CD4-positive, alpha-beta T cell treated with Interleukin-2 at 100 ng/mL for 4 hours (primary cell): ENCODE data around the gene MYO5B.
"Not testable (repeated sequence)": the region's sequence is repeated elsewhere in the genome, so short reads cannot be mapped to it uniquely, and the experiment has no call there.

Source experiments
- DNase-seq: peaks from one replicate; pipeline ENCODE4 v3.0.0-alpha.2; 2020; ENCODE audit warnings: low spot score

MYO5B gene

DNA sequence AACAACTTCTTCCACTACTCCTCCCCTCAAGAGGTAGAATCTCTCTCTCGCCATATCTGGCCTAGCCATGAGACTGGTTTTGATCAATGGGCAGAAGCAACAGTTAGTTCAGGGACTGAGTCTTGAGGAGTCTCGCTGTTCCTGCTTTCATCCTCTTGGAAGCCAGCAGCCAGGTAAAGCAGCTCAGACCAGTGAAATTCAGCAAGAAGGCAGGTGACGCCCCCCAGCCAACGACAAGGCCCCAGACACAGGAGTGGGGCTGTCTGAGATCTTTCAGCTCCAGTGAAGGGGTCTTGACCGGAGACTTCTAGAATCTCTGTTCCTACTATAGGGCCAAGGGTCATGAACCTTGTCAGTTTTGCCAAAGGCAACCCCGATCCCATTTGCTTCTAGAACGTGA is 341.9 kb downstream of the MYO5B start:
- DNase-seq, result no peak

DNA sequence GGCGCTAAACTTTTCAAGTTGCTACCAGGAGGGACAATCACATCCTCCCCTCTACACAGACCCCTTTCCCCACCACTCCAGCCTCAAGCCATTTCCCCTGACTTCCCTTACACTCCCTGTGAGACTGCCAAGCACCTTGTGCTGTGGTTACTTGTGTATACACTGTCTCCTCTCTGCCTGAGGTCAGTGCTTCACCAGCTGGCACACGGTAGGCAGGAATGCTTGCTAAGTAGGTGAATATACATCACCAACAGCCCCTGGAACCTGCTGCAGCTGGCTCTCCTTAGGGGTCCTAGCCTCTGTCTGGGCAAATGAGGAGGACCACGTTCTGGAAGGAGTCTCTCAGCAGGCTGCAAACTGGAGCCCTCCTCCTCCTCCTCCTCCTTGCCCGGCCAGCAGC is 343.3 kb downstream of the MYO5B start:
- no peak for DNase-seq

DNA sequence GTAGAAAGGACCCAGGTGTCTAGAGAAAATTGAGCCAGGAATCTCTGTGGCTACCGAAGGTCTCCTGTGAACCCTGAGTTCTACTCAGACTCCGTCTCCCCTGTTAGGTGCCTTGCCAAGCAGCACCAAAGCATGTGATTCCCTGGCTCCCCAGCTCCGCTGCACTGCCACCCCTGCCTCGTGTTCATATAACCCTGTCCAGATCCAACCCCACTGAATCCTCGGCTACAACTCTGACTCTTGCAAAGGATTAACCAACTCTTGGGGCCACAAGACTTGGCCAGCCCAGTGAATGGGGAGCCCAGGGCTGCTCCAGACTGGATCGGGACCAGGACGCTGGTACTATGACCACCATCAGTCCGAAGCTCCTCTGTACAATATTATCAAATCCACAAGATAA is 344.3 kb downstream of the MYO5B start:
- no peak for DNase-seq

DNA sequence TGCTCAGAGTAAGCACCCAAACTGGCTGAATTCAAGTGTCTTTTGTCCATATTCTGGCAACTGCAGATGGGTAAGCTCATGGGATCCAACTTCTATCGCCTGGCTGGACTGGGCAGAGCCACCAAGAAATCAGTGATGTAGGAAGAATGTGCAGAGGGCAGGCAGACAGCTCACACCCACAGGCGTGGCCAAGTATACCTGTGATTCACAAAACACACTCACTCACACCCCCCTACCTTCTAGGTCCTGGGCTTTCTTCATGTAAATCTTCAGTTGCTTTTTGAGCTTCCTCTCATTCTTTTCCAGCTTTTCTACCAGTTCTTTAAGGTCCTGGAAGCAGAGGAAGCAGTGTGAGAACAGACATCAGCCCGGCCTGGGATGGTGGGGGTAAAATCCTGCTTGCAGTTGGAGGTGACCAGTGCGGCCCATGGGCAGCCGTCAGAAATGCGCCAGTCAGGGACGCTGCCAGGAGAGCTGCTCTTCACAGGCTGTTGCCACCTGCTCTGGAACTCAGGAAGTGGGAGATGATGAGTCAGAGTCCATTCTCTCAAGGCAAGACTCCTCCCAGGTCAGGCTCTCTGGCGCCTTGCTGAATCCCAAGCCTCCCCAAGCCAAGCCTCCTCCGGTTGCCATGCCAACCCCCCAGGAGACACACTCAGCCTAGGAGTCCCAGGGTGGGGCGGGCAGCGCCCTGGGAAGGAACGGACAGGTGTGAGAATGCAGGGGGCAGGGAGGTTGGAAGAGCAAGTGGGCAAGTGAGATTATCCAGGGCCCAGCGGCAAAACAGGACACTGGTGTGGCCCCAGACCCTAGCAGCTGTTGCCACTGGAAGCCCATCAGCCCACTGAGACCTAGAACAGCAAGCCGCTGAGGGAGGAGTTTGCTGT is 345.4 kb downstream of the MYO5B start:
- no peak for DNase-seq

DNA sequence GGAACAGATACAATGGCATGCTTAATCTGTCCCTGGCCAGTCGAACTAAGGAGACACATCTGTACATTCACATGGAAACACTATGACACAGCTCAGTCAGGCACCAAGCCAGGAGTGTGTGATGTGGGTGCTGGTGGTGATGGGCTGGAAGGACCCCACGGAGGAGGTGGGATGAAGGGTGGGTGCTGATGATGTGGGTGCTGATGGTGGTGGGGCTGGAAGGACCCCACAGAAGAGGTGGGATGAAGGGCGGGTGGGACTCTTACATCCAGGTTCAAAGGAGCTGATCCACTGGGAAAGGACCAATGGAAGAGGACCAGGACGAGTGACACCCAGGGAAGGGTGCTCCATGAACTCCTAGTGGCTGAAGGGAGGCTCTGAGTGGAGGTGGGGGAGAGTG is 346.8 kb downstream of the MYO5B start:
- DNase-seq, result no peak

DNA sequence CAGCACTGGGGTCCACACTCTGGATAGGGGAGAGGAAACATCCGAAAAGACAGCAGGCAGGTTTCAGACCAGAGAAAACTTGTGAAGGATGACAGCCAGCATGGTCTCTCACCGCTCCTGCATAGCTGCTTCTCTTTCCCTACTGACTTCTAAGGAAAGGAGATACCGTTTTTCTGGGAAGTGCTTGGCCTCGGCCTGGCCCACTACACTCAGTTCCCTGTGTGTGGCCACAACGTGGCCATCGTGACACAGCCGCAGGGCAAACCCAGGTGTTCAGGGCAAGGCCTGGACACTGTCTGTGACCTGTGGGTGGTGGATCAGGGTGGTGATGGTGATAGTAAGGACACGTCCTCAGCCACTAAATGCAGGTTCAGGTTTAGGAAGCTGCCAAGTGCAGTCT is 347.4 kb downstream of the MYO5B start:
- DNase-seq, result no peak

DNA sequence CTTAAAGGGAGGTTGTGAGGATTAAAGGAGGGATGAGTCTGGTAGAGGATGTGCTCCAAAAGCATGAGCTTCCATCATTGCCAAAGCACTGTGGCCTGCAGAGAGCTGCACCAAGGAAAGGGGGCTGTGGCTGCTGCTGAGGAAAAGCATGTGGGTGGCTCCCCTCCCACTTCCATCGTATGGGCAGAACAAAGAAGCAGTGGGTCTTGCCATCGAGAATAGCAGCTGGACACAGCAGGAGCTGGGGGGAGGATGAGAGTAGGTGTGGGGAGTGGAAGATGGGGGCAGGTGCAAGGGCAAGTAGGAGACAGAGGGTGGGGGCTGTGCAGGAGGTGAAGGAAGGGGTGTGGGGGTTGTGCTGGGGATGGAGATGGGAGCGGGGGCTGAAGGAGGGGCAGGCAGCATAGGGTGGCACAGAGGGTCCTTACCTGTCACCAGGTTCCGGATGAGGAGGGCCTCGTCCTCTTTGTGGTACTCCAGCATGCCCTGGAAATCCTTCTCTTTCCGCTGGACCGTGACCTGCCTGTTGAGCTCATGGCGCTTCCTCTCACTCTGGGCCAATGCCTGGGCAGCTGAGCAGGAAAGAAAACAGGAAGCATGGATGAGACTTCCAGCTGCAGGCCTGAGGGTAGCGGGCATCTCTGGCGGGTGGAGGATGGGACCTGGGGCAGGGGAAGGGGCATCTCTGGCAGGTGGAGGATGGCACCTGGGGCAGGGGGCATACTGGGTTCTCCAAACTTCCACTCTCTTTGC is 348.1 kb downstream of the MYO5B start:
- DNase-seq, result no peak

DNA sequence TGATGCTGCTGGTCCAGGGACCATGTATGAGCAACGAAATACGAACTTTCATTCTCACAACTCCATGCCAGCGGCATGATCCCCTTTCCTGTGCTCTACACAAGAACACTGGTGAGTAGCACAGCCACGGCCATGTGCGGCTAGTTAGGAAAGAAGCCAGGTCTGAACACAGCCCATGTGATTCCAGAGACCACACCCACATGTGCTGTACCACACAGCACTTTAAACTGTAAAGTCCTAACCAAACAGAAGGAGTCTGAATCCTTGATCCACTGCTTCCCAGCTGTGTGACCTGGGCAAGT is 348.6 kb downstream of the MYO5B start:
- DNase-seq, result no peak

DNA sequence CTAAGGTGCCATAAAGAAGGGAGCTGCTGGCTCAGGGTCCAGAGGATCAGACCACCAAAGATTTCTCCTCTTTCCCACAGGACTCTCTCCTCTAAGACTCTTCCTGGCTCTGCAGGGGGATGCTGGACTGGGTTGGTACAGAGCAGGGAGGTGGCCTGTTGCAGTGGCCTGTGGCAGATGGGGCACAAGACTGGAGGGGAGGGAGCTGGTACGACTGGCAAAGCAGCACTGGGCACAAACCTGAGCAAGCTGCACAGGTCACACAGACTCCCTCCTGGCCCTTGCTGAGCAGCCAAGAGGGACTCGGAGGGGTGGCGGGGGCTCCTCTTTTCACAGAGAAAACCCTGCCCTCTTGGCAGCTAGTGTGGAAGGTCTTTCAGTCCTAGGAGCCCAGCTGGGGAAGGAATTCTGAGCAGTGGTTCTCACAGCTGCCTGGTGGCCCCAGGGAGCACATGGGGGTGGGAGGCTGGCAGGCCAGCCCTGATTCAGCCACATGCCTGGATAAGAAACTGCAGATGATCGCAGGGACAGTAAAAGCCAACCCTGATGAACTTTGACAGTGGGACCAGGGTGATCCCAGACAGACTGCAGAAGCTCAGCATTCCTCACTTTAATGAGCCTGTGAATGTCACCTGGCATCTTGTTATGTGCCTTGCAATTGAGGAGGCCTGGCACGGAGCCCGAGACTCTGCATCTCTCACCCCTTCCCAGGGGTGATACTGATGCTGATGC is 349.2 kb downstream of the MYO5B start:
- DNase-seq, result no peak

DNA sequence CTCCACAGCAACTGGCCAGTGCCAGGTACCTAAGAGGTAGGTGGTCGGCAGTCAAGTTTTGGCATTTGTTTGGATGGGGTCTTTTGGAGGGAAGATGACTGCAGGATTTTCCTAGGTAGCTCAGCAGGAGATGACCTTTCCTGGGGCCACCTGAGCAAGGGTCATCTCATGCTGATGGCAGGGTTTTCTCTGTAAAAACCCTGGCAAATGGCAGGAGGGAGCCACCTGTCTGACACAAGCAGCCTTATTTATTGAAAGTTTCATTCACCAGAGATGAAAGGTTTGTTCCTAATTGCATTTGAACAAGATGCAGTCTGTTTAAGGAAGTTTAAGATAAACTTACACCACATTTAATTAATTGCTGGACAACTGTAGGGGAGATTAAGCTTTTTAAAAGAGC is 350.0 kb downstream of the MYO5B start:
- no peak for DNase-seq

DNA sequence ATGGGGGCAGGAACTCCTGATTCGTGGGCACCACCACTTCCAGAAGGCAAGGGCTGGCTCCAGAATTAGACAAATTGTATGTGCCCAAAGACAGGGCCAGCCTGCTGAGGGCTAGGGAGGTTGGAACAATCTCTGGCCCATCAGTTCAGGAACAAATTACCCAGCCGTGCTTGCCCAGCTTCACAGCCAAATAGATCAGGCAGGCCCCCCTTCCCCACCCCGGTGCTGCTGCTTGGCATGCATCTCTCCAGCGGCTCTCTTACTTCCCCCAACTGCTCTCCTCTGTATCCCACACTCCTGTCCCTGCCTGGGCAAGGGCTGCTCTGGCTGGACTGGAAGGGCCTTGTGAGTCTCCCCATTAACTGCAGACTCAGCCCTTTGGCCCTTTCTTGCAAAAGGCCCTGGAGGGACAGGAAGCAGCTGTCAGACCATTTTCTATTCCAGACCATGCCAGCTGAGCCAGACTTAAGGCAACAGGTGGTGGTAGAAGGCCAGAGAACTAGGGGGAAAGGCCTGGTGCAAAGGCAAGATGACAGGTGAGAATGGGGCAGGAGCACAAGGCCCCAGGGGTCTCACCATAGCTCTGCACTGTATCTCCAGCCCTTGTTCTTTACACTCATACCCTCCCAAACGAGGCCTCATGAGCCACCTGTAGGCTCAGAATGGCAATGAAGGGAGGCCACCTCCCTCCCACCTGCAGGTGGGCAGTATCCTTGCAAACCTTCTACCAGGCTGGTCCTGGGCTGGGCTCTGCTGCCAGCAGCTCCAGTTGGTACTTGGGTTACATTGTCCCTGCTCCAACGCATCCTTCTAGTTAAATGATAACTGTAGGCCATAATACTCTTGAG is 350.9 kb downstream of the MYO5B start:
- DNase-seq, result no peak

DNA sequence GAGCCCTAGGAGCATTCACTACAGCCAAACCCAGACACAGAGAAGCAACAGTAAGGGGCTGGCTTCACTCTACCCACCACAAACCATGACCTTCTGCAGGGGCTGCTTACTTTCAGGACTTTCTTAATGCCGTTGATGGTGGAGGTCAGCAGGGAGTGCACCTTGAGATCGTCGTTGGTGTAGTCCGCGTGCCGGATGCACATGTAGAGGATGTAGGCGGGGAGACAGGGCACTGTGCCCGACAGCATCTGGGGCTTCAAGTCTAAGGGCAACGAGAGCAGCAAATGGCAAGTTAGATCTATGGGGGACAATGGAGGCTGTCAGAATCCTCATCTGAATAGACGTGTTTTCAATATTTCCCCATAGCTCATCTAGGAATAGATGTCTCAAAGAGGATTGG is 351.8 kb downstream of the MYO5B start:
- DNase-seq, result no peak

DNA sequence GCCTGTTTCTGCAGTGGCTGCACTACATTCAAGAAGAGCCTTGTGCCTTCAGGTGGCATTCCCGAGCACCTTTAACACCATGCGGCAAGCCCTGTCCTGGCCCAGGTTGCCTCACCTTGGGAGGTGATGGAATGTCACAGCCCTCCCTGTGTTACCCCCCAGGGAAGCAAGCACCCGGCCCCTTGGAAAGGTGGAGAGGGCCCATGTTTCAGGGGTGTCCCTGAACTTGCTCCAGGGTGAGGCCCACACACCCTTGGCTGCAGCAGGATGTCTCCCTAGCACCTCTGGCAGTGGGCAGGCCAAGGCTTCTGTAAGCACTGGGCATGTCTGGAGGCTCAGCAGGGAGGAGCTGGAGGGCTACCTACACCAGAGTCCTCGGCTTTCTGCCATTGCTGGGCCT is 352.3 kb downstream of the MYO5B start:
- DNase-seq, result no peak

DNA sequence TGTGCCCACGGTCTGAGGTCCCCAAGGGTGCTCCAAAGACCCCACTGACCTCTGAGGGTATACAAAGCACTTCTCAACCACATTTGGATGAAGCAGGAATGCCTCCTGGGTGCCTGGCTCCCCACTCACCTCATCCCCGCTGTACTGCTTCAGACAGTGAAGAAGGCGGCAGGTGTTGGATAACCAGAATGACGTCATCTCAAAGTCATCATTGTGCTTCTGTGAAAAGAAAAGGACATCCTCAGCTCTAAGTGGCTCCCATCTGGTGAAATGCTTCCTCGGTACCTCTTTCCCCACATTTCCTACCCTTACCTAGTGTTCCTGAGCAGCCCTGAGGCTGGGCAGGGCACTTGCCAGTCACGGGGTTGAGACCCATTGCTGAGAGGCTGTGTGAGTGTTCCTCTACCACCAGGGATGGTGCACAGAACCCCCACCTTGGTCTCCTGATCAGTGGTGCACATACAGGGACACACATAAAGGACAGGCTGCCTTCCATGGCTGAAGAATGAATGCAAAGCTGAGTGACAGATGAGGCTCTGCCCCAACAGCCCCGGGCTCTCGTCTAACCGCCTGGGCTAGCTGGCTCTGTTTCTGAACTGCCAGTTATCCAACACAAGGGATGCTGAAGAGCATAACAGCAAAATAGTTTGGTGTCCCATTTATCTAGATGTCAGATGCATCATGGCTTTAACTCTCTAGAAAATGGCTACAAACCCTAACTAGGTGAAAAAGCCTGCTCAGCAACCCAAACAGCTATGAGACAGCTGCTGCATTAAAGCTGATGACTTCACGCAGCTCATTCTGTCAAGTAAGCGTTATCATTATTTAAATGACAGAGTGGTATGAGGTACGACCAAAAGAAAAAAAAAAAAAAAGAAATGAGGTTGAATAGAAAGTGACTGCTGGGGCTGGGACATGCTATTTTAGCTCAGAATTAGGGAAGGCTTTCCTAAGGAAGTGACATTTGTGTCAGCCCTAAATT is 353.4 kb downstream of the MYO5B start:
- DNase-seq, result no peak

DNA sequence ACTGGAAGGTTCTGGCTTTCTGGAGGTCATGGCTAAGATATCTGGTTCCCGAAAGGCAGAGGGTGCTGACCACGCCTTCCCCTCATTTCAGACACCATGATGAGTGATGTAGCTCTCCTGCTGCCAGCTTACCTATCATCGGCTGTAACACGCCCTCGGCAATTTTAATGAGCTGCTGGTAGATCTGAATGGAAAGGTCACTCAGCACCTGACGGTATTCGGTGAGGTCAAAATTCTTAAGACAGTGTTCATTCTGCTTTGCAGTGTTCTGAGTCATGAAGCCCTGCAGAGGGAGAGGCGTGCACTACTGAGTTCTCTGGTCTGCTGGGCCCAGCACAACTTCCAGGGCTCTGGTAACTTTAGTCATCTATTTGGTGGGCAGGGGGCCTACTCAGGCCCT is 355.9 kb downstream of the MYO5B start:
- no peak for DNase-seq

DNA sequence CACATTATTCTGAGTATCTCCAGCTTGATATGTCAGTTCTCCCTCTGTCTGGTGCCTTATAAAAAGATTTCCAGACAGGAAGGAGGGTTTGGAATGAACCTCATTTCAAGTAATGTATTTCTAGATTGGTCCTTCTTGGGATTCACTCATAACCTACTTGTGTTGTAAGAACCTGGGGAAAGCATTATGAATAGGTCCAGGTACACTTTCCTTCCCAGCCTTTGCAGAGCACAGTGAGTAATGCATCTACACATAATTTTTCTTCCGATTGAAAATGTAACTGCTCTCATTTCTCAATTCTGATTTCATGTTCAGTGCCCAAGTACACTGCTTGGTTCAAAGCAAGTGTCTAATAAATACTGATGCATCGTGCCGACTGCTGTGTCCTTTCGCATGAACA is 356.6 kb downstream of the MYO5B start:
- no peak for DNase-seq

DNA sequence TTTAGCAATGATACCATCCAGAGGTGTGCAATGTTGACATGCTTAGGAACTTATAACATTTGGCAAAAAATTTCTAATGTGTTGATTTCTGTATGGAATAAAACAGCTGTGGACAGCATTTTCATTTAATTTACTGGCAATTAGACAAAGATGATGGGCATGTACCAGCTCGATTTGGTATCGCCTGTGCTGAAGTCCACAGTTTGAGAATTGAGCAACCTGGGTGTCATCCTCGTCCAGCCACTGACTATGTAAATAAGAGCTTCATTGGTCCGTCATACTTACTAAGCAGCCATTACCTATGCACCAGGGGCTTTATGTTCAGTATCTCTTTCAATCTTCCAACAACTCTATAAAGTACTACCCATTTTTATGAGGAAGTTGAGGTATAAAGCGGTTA is 357.1 kb downstream of the MYO5B start:
- no peak for DNase-seq

DNA sequence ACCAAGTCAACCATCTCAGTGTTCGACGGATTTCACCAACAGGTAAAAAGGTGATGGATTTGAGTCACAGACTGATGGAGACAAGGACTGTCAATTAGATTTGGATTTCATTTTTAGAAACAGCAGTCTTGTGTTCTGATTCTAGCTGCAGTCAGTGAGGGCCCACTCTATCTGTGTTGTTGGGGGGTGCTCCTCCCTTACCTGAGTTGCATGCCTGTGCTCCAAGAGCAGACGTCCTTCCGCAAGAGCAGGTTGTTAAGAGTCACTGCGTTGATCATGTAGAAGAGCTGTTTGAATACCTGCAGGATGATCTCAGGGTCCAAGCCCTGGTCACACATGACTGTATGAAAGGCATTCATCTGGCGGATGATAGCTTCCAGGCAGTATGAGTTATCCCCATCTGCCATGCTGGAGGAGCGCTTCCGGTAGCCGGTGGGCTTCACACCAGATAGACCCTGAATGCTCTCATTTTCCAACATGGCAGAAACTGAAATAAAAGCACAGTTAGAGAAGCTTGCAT is 357.6 kb downstream of the MYO5B start:
- not testable (repeated sequence) for DNase-seq

DNA sequence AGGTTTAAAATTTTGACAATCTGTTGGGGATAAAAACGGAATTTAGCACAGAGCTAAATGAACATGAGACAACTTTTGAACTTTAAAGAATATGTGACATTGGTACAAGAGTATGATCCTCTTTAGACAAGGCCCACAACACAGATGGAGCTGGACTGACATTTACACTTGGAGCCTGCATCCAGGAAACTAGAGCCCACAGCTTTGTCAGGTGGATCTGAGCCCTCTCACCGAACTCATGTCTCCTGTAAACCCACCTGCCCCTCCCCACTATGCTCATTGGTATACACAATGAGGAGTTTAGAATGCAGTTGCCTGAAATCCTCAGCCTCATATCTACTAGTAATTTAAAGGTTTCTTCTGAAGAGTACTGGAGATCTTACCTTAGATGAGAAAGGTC is 359.5 kb downstream of the MYO5B start:
- no peak for DNase-seq

DNA sequence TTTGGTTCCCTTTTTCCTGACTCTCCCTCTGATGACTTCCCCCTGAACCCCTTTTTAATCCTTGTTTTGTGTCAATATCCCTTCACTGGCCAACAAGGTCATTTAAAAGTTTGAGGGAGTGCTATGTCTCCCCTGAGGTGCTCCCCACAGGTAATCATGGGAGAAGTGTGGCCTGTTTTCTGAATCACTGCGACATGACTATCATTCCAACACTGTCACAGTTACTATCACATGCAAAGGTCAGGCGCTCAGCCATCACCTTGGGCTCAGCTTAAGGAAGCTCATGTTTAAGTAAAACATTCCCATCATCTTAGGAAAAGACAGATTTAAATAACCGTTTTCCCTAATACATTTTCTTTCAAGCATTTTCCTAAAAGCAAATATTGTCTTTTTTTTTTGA is 360.7 kb downstream of the MYO5B start:
- no peak for DNase-seq

DNA sequence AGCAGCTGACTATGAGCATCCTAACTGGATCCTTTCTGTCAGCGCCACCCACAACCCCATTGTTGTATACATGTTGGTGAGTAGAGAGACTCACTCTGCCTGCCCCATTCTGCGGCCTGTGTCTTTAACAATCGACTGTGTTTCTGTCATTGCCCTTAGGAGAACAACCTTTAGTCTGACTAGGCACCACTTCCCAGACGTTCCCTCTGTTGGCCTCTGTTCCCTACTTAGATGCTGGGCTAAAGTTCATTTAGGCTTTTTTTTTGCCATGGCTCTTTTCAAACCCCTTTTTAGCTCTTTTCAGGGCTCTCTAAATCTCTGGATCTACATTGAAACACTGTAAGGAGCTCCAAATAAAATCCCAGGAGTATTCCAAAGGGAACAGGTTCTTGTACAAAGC is 361.1 kb downstream of the MYO5B start:
- DNase-seq, result no peak
